ENCODE data around the gene SSX7.
"Not testable (repeated sequence)": the region's sequence is repeated elsewhere in the genome, so short reads cannot be mapped to it uniquely, and the experiment has no call there.

DNA sequence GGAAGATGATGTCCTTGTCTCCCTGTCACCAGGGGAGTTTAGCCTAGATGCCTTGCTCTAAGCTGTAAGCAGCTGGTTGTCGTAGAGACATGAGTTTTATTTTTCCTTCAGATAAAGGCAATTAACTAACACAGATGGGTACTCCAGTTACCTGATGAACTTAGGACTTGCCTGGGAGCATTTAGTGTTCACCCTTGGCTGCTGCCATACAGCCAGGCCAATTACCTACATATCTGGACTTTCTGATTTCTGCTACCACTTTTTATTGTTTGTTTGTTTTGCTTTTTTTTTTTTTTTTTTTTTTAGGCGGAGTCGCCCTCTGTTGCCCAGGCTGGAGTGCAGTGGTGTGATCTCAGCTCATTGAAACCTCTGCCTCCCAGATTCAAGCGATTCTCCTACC is 37.3 kb upstream of the SSX7 start:
- TF ChIP-seq, protein P1, sequence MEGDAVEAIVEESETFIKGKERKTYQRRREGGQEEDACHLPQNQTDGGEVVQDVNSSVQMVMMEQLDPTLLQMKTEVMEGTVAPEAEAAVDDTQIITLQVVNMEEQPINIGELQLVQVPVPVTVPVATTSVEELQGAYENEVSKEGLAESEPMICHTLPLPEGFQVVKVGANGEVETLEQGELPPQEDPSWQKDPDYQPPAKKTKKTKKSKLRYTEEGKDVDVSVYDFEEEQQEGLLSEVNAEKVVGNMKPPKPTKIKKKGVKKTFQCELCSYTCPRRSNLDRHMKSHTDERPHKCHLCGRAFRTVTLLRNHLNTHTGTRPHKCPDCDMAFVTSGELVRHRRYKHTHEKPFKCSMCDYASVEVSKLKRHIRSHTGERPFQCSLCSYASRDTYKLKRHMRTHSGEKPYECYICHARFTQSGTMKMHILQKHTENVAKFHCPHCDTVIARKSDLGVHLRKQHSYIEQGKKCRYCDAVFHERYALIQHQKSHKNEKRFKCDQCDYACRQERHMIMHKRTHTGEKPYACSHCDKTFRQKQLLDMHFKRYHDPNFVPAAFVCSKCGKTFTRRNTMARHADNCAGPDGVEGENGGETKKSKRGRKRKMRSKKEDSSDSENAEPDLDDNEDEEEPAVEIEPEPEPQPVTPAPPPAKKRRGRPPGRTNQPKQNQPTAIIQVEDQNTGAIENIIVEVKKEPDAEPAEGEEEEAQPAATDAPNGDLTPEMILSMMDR (IDR thresholded peaks at IDR 0.05) = not testable (repeated sequence)
- not testable (repeated sequence) for TF ChIP-seq POLR2A (IDR thresholded peaks at IDR 0.05)

Data from transverse colon (tissue), 3 donors.